Measurements from ENCODE around the gene KRT6A.

- no peak for TF ChIP-seq FOXP2 (optimal IDR thresholded peaks at IDR 0.05; ENCODE audit: borderline replicate concordance, extremely low read depth, extremely low read length, insufficient read depth)
- TF ChIP-seq TAF1 (IDR thresholded peaks at IDR 0.05; ENCODE audit: borderline replicate concordance, insufficient read depth, low read length), result no peak
- no peak for TF ChIP-seq SIN3A (IDR thresholded peaks at IDR 0.05; ENCODE audit: borderline replicate concordance, insufficient read depth, low read length)
Measured at GRCh38 chr12:52530905-52531304, 37.8 kb upstream of the KRT6A start.
